Measurements from ENCODE around the gene HEBP1.

Gene HEBP1

DNA sequence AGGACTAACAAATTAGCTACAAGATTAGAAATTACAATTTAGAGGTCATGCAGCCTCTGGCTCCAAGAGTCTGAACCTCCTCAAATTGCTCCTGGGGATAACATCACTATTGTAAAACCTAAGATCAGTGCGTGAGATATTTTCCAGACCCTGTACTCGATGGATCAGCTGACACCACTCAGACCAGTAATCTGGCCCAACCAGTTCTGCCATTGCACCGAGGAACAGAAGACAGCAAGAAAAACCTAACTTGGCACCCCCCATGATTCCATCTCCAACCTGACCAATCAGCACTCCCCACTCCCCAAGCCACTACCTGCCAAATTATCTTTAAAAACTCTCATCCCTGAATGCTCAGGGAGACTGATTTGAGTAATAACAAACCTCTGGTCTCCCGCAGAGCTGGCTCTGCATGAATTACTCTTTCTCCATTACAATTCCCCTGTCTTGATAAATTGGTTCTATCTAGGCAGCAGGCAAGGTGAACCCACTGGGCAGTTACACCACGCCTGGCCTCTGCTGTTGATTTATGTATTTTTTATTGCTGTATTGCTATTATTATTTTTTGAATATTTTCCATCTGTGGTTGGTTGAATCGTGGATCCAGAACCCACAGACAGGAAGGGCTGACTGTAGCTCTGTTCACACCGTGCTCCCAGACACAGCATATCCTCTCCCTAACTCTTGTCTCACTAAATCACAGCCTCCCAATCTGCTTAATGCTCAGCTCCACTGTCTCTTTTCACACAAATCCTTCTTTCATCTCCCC lies 9.2 kb downstream of the HEBP1 start:
- DNase-seq (ENCODE audit: low spot score), result no peak

DNA sequence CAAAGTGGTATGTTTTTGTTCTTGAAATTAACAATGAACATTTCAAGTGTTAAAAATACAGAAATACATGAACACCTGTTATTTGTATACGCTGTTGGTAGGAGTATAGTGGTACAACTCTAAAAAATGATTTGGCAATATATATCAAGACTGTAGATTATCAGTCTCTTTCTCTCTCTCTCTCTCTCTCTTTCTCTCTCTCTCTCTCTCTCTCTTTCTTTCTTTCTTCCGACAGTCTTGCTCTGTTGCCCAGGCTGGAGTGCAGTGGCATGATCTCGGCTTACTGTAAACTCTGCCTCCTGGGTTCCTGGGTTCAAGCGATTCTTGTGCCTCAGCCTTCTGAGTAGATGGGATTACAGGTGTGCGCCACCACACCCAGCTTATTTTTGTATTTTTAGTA lies 12.6 kb downstream of the HEBP1 start:
- DNase-seq (ENCODE audit: low spot score), result no peak

DNA sequence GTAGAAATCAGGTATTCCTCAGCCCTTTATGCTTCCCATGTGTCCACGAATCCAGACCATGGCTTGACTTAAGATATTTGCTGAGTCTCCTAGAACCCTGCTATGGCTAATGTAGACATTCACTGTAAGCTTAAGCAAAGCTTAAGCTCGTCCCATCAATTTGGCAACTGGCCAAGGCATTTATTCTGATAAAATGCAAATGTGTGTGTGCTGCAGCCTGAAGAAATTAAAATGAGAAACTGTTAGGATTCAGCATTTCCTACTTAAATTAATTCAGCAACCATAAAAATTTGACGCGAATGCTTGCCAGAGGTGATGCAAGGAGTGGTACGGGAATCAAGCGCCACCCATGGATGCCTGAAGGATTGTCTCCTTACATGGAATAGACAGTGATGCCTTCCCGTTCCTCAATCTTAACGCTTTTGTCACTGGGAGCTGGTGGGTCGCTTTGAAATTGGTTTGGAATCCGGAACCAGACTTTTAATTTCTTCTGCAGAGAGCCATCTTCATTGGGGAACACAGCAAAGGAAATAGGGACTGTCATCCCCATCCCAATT lies 13.2 kb downstream of the HEBP1 start:
- no peak for DNase-seq (ENCODE audit: low spot score)

DNA sequence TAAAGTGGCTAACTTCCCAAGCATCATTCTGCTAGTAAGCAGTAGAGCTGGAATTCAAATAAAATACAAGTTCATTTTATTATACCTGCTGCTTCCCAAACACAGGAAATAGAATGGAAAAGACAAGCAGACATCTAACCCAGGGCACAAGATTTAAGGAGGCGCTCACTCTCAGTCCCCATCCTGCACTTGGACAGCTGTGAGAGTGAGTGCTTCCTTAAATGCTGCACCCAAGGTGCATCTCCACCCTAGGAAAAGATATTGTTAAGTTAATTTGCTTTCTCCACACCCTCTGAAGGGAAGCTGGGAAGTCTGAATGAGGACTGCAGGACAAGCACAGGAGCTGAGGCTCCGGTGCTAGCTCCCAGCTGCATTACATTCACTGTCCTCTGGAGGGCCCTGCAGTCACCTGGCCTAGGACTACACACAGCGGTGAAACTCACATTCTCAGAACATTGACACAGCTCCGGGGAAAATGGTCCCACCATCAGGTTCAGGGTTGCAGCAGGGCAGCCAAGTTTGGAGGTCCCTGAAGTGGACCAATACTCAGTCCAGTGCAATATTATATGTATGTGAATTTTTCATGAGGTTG lies 14.2 kb downstream of the HEBP1 start:
- DNase-seq (ENCODE audit: low spot score), result no peak

- DNase-seq (ENCODE audit: low spot score), result no peak
These were observed 15.9 kb downstream of the HEBP1 start for GRCh38 chr12:12984149-12984548.

- peak; percentile 24 for DNase-seq (ENCODE audit: low spot score)
These were observed 16.5 kb downstream of the HEBP1 start for GRCh38 chr12:12983420-12984035.

GRCh38 chr12:12982331-12982730 lies 17.7 kb downstream of the HEBP1 start:
- DNase-seq (ENCODE audit: low spot score), result no peak

DNA sequence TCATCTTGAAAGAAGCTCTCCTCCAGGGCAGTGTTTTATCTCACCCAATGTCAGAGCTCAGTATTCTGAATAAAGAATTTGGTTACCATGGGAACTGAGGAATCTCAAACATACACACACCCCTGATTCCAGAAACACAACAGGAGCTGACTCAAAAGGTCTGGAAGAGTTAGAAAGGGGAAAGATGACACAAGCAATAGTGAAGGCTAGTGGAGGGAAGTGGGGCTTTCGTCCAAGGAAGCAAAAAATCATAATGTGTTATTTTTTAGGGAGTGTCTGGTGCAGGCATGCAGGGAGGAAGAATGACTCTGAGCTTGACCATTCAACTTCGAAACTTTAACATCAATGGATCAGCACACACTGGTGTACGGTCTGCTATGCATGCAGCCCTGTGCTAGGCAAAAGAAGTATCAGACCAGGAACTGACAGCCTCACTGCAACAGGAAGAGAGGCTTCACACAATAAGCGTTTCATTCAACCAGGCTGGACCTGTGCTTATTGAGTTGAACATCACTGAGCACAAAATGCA lies 20.3 kb downstream of the HEBP1 start:
- DNase-seq (ENCODE audit: low spot score), result peak; percentile 82

DNA sequence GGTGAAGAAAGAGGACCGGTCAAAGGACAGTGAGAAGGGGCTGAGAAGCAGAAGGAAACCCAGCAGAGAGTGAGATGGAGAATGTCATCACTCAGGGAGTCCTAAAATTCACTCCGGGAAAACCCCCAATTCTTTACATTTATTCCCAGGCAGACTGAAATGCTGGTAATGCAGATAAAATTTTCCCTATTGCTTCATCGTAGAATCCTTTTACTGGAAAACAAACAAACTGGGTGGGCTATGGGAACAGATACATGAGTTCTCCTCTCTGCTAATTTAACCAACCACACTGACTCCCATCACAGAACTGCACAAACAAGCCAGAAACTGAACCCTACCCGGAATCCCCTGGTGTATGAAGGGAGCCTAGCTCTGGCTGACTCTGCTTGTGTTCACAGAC lies 20.9 kb downstream of the HEBP1 start:
- no peak for DNase-seq (ENCODE audit: low spot score)

GRCh38 chr12:12977231-12977630 lies 22.8 kb downstream of the HEBP1 start:
- no peak for DNase-seq (ENCODE audit: low spot score)

DNA sequence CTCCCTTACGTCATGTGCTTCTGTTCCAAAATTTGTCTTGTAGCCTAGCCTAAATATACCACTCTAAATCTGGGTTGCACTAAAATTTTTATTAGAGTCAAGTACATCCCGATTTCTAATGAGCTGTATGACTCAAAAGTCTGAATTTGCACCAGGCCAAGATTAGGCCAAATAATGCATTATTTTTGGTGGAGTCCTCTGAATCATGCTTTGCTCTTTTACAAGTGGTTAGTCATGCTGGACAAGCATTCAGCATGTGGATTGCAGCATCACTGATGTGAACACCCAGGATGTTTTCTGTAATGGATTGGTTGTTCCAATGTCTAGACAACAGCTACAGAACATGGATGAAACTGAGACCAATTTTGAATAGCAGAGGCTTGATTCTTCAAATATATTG lies 23.7 kb downstream of the HEBP1 start:
- peak; percentile 66 for DNase-seq (ENCODE audit: low spot score)

DNA sequence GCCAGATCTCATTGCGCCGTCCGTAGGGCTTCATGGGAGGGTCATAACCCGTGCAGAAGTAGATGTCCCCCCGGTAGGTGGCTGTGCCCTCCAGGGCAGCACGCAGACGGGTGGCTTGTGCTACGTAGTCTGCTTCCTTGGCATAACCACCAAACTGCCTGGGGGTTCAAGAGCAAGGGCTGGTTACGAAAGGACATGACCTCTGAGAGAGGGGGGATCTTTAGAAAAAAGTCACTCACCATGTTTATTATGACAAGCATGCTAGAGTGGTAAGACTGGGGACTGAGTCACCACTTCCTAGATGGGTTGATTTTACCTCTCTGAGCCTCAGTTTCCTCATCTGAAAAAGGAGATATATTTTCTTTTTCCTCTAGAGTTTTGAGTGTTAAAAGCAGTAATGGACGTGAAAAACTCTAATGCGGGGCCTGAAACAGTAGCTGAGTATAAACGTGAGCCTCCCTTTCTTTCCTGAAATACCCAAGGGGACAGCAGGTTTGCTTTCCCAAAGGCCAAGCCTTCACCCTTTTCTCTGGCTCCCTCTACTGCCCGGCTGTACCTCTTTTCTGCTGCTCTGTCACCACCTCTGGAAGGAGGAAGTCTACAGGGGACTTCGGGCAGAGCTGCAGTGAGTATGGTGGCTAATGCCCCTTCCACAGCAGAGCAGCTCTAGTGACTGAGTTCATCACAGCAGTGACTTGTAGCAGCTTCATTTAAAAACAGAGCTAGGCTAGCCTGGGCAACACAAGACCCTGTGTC lies 24.6 kb downstream of the HEBP1 start:
- peak; percentile 45 for DNase-seq (ENCODE audit: low spot score)

GRCh38 chr12:12974211-12974610 lies 25.9 kb downstream of the HEBP1 start:
- no peak for DNase-seq (ENCODE audit: low spot score)

DNA sequence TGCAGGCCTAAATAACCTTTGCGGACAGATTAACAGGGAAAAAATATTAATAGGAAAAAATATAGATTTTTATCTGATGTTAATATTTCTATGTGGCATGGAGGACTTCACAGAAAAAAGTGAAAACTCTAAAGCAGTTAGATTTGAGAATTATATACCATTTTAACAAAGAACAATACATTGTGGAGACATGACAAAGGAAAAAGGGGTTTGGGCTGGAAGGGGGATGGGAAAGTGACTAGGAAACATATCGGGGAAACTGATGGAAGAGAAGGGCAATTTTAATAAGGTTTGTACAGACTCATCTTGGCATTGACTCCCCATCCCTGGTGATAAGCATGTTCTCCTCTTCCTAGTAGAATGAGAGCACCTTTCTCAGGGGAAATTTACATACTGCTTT lies 27.0 kb downstream of the HEBP1 start:
- DNase-seq (ENCODE audit: low spot score), result no peak

DNA sequence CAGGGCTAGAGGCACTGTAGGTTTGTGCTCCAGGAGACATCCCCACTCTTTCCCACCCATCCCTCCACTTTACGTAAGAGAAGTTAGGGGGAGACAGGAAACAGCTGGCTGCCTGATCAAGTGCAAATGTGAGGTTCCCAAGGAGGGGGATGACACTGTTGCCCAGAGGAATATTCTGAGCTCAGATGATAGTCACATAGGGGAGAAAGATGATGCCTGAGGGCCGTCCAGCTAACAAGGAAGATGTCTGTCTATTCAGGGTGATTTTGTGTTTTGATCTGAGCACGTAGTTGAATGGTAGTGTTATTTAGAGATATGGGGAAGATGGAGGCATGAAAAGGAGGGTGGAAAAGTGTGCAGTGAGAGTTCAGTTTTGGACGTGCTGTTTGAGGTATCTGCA lies 34.2 kb downstream of the HEBP1 start:
- no peak for DNase-seq (ENCODE audit: low spot score)

DNA sequence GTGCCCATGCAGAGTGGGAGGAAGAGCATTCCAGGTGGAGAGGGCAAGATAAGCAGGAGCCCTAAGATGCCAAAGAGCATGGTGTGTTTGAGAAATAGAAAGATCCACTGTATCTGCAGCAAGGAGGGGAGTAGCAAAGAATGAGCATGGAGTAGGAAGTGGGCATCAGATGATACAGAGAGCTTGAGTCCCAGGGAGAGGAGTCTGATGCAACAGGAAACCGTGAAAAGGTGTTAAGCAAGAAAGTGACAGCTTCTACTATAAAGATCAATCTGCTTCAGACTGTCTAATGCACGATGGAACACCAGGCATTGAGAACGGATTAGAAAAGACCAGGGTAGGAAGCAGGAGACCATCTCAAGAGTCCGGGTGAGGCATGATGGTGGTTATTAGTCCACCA lies 35.8 kb downstream of the HEBP1 start:
- no peak for DNase-seq (ENCODE audit: low spot score)

DNA sequence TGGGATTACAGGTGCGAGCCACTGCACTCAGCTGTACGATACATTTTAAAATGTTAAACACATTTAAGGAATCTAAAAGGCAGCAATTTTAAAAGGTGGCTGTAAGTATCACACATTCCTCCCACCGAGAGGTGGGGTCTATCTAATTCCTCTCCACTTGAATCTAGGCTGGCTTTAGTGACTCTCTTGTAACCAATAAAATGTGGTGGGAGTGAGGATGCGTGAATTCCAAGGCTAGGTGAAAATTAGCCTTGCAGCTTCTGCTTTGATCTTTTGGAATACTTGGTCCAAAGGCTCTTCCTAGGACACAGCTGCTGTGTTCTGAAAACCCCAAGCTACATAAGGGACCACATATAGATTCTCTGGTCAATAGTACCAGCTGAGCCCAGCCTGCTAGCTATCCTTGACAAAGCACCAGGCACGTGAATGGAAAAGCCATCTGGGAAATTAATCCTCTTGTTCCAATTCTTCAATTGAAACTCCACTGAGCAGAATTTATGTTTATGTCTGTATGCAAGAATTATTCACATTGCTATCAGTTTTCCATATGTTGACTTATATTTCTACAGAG lies 39.3 kb downstream of the HEBP1 start:
- no peak for DNase-seq (ENCODE audit: low spot score)

GRCh38 chr12:12958886-12959285 lies 41.2 kb downstream of the HEBP1 start:
- DNase-seq (ENCODE audit: low spot score), result no peak

DNA sequence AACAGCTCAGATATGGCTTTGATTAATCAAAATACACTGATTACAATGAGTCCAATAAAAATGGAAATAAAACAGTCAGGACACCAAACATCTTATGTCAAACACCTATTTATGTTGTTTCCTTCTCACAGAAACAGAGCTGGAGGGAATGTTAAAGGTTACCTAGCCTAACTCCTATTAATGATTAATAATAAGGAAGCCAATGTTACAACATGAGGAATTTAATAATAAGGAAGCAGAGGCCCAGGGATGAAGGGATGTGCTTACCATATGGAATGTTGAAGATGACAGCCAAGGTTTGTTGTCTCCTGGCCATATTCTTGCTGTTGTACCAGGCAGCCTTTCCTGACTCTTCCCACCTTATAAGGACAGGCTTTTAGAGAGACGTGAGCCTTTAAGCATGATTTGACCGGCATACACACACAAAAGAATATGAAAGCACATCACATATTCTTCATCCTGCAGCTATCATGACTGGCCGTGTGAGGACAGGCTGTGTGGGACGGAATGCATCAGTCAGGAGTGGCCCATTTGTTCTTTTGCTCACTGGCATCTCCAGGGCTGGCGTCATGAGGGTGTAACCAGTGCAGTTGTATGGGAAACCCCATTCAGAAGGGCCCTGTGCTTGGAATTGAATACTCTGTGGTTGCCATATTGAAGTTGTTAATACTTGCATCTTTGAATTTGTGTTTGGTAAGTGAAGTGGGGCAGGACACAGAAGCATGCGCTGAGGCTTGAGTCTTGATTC lies 45.0 kb downstream of the HEBP1 start:
- no peak for DNase-seq (ENCODE audit: low spot score)

- DNase-seq (ENCODE audit: low spot score), result peak; percentile 37
These were observed 45.7 kb downstream of the HEBP1 start for GRCh38 chr12:12954356-12954755.

DNA sequence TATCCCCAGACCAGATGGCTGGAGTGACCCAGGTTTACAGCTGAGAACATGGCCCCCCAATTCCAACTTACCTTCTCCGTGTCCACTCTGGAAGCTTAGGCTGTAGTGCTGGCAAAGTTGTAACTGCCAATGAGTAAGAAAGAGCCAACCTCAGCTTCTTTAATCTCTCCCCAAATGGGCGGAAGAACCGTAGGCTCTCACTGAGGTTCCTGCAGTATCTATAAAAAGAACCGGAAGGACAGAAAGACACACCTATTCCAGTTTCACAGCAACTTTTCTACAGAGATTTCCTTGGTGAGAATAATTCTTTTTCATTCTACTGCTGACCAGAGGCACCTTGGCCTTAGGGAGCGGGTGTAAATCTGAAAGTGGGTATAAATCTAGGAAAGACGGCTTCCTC lies 48.0 kb downstream of the HEBP1 start, which contains the start of gene GPRC5D:
TSS of gene GPRC5D (minus strand) at position 135 of the 400 bp plus-strand sequence. CDS start 1,786 bp downstream, outside the sequence.
- no peak for DNase-seq (ENCODE audit: low spot score)

All from hepatic stellate cell (primary cell).